ENCODE data around the gene SETD1B. TPM values are rescaled to one million over a fixed set of nuclear protein-coding genes. Genes with fewer than 3 reads are reported as not detected.

Gene SETD1B
- polyA plus RNA-seq, 4 donors: 3.6 to 13.0 (median 6.6) TPM

- FAIRE-seq (no peak), DNase-seq (peak; percentile 96 to 99)
- Histone ChIP-seq H3K27ac (ENCODE audit: low read depth in 1 of 3, low read length in 2 of 3) (peak overlapping the region; percentile 94 to 100 (median 100)), H3K27me3 (ENCODE audit: control insufficient read depth in 3 of 3, insufficient read depth in 3 of 3, low read length in 3 of 3) (no peaks in the 10 kb centered on the region), H3K4me1 (ENCODE audit: control insufficient read depth in 3 of 3, insufficient read depth in 2 of 3, low read depth in 1 of 3, low read length in 2 of 3) (peaks cover 0 to 61% (median 9%) of the 10 kb centered on the region in 3 donors), H3K36me3 (ENCODE audit: control insufficient read depth in 3 of 3, insufficient read depth in 2 of 3, low read depth in 1 of 3, low read length in 3 of 3) (peaks cover 2 to 49% (median 2%) of the 10 kb centered on the region in 3 donors), H3K9me3 (ENCODE audit: control insufficient read depth in 2 of 2, insufficient read depth in 1 of 2, low read depth in 1 of 2, low read length in 1 of 2) (no peaks in the 10 kb centered on the region), H3K4me3 (ENCODE audit: low read depth in 1 of 3, low read length in 3 of 3) (peak overlapping the region in 2 of 3 donors; percentile 59 to 97)
- WGBS, 3 donors: 11 to 30% (median 24%) methylated on average over 33 to 39 of the region's 39 CpGs
Observed at GRCh38 chr12:121796855-121797751, 6.7 kb upstream of the SETD1B start.

GRCh38 chr12:121797937-121798786 lies 5.6 kb upstream of the SETD1B start:
- peak; percentile 88 to 90 for DNase-seq
- Histone ChIP-seq H3K27ac (ENCODE audit: low read depth in 1 of 3, low read length in 2 of 3) (peak overlapping the region; percentile 94 to 100 (median 100)), H3K36me3 (ENCODE audit: control insufficient read depth in 3 of 3, insufficient read depth in 2 of 3, low read depth in 1 of 3, low read length in 3 of 3) (peaks cover 2 to 45% (median 2%) of the 10 kb centered on the region in 3 donors), H3K4me3 (ENCODE audit: low read depth in 1 of 3, low read length in 3 of 3) (peak overlapping the region; percentile 25 to 97 (median 59)), H3K9me3 (ENCODE audit: control insufficient read depth in 2 of 2, insufficient read depth in 1 of 2, low read depth in 1 of 2, low read length in 1 of 2) (no peaks in the 10 kb centered on the region), H3K4me1 (ENCODE audit: control insufficient read depth in 3 of 3, insufficient read depth in 2 of 3, low read depth in 1 of 3, low read length in 2 of 3) (peaks cover 0 to 55% (median 9%) of the 10 kb centered on the region in 3 donors), H3K27me3 (ENCODE audit: control insufficient read depth in 3 of 3, insufficient read depth in 3 of 3, low read length in 3 of 3) (no peaks in the 10 kb centered on the region)
- no peak for FAIRE-seq
- 11 to 31% (median 21%) methylated on average over 19 of the region's 19 CpGs for WGBS, 3 donors

- DNase-seq (peak in 1 of 2 donors; percentile 48), FAIRE-seq (no peak)
- Histone ChIP-seq H3K9me3 (ENCODE audit: control insufficient read depth in 2 of 2, insufficient read depth in 1 of 2, low read depth in 1 of 2, low read length in 1 of 2) (no peaks in the 10 kb centered on the region), H3K4me1 (ENCODE audit: control insufficient read depth in 3 of 3, insufficient read depth in 2 of 3, low read depth in 1 of 3, low read length in 2 of 3) (peaks cover 0 to 53% (median 9%) of the 10 kb centered on the region in 3 donors), H3K36me3 (ENCODE audit: control insufficient read depth in 3 of 3, insufficient read depth in 2 of 3, low read depth in 1 of 3, low read length in 3 of 3) (peaks cover 2 to 45% (median 2%) of the 10 kb centered on the region in 3 donors), H3K4me3 (ENCODE audit: low read depth in 1 of 3, low read length in 3 of 3) (peak overlapping the region; percentile 25 to 97 (median 59)), H3K27me3 (ENCODE audit: control insufficient read depth in 3 of 3, insufficient read depth in 3 of 3, low read length in 3 of 3) (no peaks in the 10 kb centered on the region), H3K27ac (ENCODE audit: low read depth in 1 of 3, low read length in 2 of 3) (peak overlapping the region; percentile 94 to 100 (median 100))
- 9 to 48% (median 37%) methylated on average over 10 of the region's 10 CpGs for WGBS, 3 donors
Observed at GRCh38 chr12:121798787-121799155, 5.0 kb upstream of the SETD1B start.

- Histone ChIP-seq H3K4me3 (ENCODE audit: low read depth in 1 of 3, low read length in 3 of 3) (peak overlapping the region; percentile 59 to 99 (median 97)), H3K9me3 (ENCODE audit: control insufficient read depth in 2 of 2, insufficient read depth in 1 of 2, low read depth in 1 of 2, low read length in 1 of 2) (no peaks in the 10 kb centered on the region), H3K36me3 (ENCODE audit: control insufficient read depth in 3 of 3, insufficient read depth in 2 of 3, low read depth in 1 of 3, low read length in 3 of 3) (peaks cover 2 to 45% (median 2%) of the 10 kb centered on the region in 3 donors), H3K4me1 (ENCODE audit: control insufficient read depth in 3 of 3, insufficient read depth in 2 of 3, low read depth in 1 of 3, low read length in 2 of 3) (peaks cover 0 to 49% (median 9%) of the 10 kb centered on the region in 3 donors), H3K27me3 (ENCODE audit: control insufficient read depth in 3 of 3, insufficient read depth in 3 of 3, low read length in 3 of 3) (no peaks in the 10 kb centered on the region), H3K27ac (ENCODE audit: low read depth in 1 of 3, low read length in 2 of 3) (peak overlapping the region; percentile 99 to 100 (median 100))
- no peak for FAIRE-seq
- 7 to 11% (median 10%) methylated on average over 18 to 29 of the region's 30 CpGs for WGBS, 3 donors
- peak; percentile 67 to 76 for DNase-seq
Observed at GRCh38 chr12:121799156-121799841, 4.5 kb upstream of the SETD1B start.

GRCh38 chr12:121799842-121800693 lies 3.7 kb upstream of the SETD1B start:
- H3K4me1 ChIP-seq (ENCODE audit: control insufficient read depth in 3 of 3, insufficient read depth in 2 of 3, low read depth in 1 of 3, low read length in 2 of 3): peaks cover 0 to 41% (median 9%) of the 10 kb centered on the region in 3 donors
- FAIRE-seq: no peak

GRCh38 chr12:121800694-121801594 lies 2.9 kb upstream of the SETD1B start:
- WGBS, 3 donors: 0 to 1% (median 1%) methylated on average over 56 to 86 of the region's 86 CpGs
- H3K27me3 ChIP-seq (ENCODE audit: control insufficient read depth in 3 of 3, insufficient read depth in 3 of 3, low read length in 3 of 3): no peaks in the 10 kb centered on the region
- FAIRE-seq: no peak

More at GRCh38 chr12:121799842-121800693, 3.7 kb upstream of the SETD1B start:
- H3K36me3 ChIP-seq (ENCODE audit: control insufficient read depth in 3 of 3, insufficient read depth in 2 of 3, low read depth in 1 of 3, low read length in 3 of 3): peaks cover 2 to 44% (median 2%) of the 10 kb centered on the region in 3 donors
- DNase-seq: peak; percentile 93 to 95
- no peaks in the 10 kb centered on the region for H3K27me3 ChIP-seq (ENCODE audit: control insufficient read depth in 3 of 3, insufficient read depth in 3 of 3, low read length in 3 of 3)
- H3K27ac ChIP-seq (ENCODE audit: low read depth in 1 of 3, low read length in 2 of 3): peak overlapping the region; percentile 99 to 100 (median 100)
- peak overlapping the region; percentile 59 to 99 (median 97) for H3K4me3 ChIP-seq (ENCODE audit: low read depth in 1 of 3, low read length in 3 of 3)
- H3K9me3 ChIP-seq (ENCODE audit: control insufficient read depth in 2 of 2, insufficient read depth in 1 of 2, low read depth in 1 of 2, low read length in 1 of 2): no peaks in the 10 kb centered on the region
- WGBS, 3 donors: 0% methylated on average over 31 to 84 of the region's 84 CpGs

More at GRCh38 chr12:121800694-121801594, 2.9 kb upstream of the SETD1B start:
- Histone ChIP-seq H3K27ac (ENCODE audit: low read depth in 1 of 3, low read length in 2 of 3) (peak overlapping the region; percentile 99 to 100 (median 100)), H3K4me1 (ENCODE audit: control insufficient read depth in 3 of 3, insufficient read depth in 2 of 3, low read depth in 1 of 3, low read length in 2 of 3) (peaks cover 0 to 36% (median 11%) of the 10 kb centered on the region in 3 donors), H3K4me3 (ENCODE audit: low read depth in 1 of 3, low read length in 3 of 3) (peak overlapping the region; percentile 71 to 99 (median 97)), H3K36me3 (ENCODE audit: control insufficient read depth in 3 of 3, insufficient read depth in 2 of 3, low read depth in 1 of 3, low read length in 3 of 3) (peaks cover 0 to 38% (median 2%) of the 10 kb centered on the region in 3 donors), H3K9me3 (ENCODE audit: control insufficient read depth in 2 of 2, insufficient read depth in 1 of 2, low read depth in 1 of 2, low read length in 1 of 2) (no peaks in the 10 kb centered on the region)
- DNase-seq: peak; percentile 75 to 84

Measured in small intestine (tissue), 7 donors.